Mammary epithelial cell (primary cell): ENCODE measurements around the gene LSMEM2.

Source experiments
- EZH2 ChIP-seq: IDR thresholded peaks from 2 replicates; pipeline ENCODE4 v1.6.1; 2012; ENCODE audit warnings: low read length, inconsistent platforms, borderline replicate concordance
- TF ChIP-seq, protein P1 (sequence below), 2 donors: IDR thresholded peaks in 1 of 2; conservative IDR thresholded peaks in 1 of 2; 2 replicates each; pipeline ENCODE4 v1.5.1; 2011 to 2012; ENCODE audit warnings: inconsistent platforms in 2 of 2, low read length in 2 of 2, mild to moderate bottlenecking in 2 of 2, control low read depth in 1 of 2, low read depth in 1 of 2; ENCODE audit not compliant: insufficient read depth in 1 of 2; ENCODE audit errors: extremely low read depth in 1 of 2

DNA sequence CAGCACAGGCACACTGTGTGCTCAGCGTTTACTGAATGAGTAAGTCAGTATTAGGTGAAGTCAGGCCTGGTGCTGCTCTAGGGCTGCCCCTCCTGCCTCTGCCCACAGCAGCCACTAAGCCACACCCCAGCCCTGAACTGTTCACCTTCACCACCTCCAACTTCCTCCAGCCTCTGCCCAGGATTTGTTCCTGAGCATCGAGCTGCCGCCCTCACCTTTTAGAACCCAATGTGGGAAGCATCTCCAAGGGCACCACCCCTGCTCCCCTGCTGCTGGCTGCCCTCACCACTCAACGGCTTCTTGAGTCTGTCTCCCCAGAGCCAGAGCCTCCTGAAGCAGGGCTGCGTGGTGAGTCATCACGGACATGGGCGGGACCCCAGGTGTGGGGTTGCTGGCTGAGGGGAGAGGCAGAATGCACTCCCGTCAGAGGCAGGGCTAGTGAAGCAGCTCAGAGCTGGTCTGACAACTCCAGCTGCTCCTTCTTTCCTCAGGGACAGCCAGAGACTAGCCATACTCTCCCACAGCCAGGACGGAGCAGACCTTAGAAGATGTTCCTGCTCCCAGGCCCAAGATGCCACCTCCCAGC is 37.9 kb downstream of the LSMEM2 start:
- TF ChIP-seq, protein P1, sequence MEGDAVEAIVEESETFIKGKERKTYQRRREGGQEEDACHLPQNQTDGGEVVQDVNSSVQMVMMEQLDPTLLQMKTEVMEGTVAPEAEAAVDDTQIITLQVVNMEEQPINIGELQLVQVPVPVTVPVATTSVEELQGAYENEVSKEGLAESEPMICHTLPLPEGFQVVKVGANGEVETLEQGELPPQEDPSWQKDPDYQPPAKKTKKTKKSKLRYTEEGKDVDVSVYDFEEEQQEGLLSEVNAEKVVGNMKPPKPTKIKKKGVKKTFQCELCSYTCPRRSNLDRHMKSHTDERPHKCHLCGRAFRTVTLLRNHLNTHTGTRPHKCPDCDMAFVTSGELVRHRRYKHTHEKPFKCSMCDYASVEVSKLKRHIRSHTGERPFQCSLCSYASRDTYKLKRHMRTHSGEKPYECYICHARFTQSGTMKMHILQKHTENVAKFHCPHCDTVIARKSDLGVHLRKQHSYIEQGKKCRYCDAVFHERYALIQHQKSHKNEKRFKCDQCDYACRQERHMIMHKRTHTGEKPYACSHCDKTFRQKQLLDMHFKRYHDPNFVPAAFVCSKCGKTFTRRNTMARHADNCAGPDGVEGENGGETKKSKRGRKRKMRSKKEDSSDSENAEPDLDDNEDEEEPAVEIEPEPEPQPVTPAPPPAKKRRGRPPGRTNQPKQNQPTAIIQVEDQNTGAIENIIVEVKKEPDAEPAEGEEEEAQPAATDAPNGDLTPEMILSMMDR (conservative IDR thresholded peaks at IDR 0.05 in 1 of 2, IDR thresholded peaks at IDR 0.05 in 1 of 2; ENCODE audit: extremely low read depth in 1 of 2, insufficient read depth in 1 of 2, low read depth in 1 of 2, low read length in 2 of 2): no peak
- TF ChIP-seq EZH2: no peak
